ENCODE measurements around the gene NUDT19. TPM values are rescaled to one million over a fixed set of nuclear protein-coding genes. Genes with fewer than 3 reads are reported as not detected.

Gene NUDT19
- 34.7 to 45.7 TPM (median 41.4 TPM) in 5 replicates for total RNA-seq (2022; extraction: Qiagen RNA extraction; ENCODE audit: low read depth)

DNA sequence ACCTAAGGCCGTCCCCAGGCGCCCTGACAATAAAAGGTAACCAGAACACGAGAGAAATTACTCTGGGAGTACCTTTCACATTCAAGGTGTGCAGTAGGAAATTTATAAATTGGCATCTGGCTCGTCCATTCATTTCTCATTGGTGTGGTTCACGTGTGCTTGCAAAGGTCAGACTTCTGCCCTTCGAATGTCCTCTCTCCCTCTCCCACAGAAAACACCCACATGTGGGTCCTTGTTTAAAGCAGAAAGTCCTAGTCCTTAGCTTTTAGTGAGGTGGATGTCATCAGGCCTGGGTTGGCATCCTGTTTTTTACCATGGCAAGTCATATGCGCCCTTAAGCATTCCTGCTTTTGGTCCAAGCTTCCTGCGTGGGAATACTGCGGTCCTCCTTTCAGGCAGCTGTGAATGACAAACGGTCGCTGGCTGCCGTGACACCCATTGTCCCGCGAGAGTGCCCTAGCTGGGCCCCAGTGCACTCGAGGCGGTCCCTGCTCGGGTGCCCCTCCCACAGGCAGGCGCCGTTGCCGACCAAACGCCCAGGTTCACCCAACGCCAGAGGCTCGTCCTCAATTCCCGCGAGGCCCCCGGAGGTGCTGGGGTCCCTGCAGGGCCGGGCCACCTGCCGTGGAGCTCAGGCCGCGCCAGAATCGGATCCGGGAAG, at the start of gene NUDT19:
TSS of gene NUDT19 (plus strand) at position 531 of the 661 bp plus-strand sequence. CDS start 140 bp downstream, outside the sequence.

DNA sequence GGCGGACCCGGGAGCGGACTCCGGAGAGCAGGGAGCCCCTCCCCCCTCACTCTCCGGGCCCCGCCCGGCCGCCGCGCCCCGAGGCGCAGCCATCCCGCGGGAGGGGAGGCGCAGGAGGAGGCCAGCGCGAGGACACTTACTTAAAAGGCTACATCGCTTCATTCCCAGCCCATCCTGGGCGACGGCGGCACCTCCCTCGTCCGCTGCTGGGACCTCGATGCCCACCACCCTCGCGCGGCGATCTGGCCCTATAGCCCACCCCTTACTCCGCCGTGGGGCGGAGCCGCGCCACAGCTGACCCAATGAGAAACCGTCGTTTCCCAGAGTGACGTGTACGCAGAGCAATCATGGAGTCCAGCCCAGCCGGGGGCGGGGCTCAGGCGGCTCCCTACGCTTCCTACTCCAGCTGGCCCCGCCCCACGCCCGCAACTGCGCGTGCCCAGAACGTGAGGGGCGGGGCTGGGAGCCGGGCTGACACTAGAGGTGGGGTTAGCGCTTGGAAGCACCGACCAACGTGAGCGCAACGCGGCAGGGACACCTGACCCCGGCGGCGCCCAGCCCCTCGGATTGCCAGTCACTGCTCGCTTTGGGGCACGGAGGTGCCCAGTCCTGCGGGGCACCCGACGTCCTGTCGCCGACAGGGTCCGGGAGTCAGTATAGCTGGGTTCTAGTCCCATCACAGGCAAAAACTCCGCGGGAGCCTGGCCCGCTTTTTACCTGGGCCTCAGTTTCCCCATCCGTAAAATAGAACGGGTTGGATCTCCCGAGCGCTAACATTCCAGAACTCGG, 16.5 kb upstream of the NUDT19 start, which contains the start of gene ANKRD27:
TSS of gene ANKRD27 (minus strand) at position 250 of the 789 bp plus-strand sequence. CDS start 16,165 bp downstream, outside the sequence.

DNA sequence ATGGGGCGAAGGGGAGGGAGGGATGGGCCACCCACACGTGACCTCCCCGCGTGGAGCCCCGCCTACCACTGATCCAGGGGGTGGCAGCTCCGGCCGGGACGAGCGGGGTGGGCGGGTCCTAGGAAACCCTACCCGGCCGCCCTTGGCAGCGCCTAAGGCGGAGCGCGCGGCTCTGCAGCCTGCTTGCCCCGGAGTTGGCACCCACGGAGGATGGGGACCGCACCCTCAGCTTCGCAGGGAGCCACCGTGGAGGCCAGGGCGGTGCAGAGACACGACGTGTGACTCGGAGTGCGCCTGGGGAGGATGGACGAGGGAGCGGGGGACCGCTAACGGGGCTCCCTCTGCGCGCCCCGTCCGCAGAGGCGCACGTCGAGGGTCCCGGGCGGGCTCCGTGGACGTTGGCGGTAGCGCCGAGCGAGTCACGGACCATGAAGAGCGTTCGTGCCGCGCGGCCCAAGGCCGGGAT, 15.9 kb upstream of the NUDT19 start, which contains the start of gene RGS9BP:
TSS of gene RGS9BP (plus strand) at position 129 of the 466 bp plus-strand sequence. CDS start 416 bp downstream, outside the sequence.

DNA sequence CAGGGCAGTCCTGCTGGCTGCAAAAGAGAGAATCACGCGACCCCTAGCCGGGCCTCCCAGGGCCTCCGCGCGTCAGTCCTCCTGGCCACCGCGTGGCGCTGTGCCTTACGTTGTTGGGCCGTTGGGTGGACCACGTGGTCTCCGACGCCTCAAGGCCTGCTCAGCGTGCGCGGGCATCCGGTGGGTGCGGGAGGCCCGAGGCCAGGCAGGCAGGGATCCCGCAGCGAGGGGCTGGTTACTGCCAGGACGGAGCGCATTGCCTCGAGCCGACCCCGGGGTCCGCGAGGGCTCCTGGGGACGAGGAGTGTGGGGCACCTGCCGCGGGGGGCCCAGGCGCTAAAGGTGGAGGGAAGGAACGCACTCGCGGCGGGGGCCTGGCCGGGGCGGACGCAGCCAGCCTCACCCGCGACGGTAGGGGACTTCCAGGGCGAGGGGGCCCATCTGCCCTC, 28.0 kb downstream of the NUDT19 start, which contains the start of gene TDRD12:
TSS of gene TDRD12 (plus strand) at position 157 of the 449 bp plus-strand sequence. CDS start 306 bp downstream, outside the sequence.

Other genes with a start within 250 kb of the NUDT19 start
- 429 to 469 TPM (median 443 TPM) in 5 replicates for gene PDCD5, start 110.6 kb upstream of the NUDT19 start, total RNA-seq (2022; extraction: Qiagen RNA extraction; ENCODE audit: low read depth)
- gene ANKRD27, start 16.6 kb upstream of the NUDT19 start, total RNA-seq (2022; extraction: Qiagen RNA extraction; ENCODE audit: low read depth): 34.3 to 45.2 TPM (median 38.2 TPM) in 5 replicates
- 0.21 to 0.50 TPM (median 0.32 TPM) in 5 replicates for gene RGS9BP, start 16.0 kb upstream of the NUDT19 start, total RNA-seq (2022; extraction: Qiagen RNA extraction; ENCODE audit: low read depth)
- gene TDRD12, start 27.9 kb downstream of the NUDT19 start, total RNA-seq (2022; extraction: Qiagen RNA extraction; ENCODE audit: low read depth): 0.13 to 0.20 TPM (median 0.16 TPM) in 5 replicates
- gene SLC7A9, start 177.9 kb downstream of the NUDT19 start, total RNA-seq (2022; extraction: Qiagen RNA extraction; ENCODE audit: low read depth): 0.29 to 0.57 TPM (median 0.45 TPM) in 5 replicates